ENCODE data around the gene SUPT3H.

DNA sequence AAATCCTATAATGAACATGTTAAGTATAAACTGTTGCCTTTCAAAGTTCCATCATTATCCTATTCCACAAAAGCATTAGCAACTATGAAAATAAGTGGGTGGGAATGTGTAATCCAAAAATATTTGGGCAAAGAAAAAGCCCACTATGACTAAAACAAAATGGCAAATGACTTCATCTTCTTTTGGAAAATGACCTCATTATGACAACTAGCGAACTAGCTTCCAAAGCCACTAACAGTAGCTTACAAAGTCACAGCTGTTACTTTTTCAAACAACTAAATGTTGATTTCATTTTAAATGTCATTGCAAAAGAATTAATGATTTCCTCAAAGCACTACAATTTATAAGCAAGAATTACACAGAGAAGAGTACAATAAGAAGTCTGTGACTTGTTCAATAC, 99.4 kb downstream of the SUPT3H start:
- TF ChIP-seq, protein P1, sequence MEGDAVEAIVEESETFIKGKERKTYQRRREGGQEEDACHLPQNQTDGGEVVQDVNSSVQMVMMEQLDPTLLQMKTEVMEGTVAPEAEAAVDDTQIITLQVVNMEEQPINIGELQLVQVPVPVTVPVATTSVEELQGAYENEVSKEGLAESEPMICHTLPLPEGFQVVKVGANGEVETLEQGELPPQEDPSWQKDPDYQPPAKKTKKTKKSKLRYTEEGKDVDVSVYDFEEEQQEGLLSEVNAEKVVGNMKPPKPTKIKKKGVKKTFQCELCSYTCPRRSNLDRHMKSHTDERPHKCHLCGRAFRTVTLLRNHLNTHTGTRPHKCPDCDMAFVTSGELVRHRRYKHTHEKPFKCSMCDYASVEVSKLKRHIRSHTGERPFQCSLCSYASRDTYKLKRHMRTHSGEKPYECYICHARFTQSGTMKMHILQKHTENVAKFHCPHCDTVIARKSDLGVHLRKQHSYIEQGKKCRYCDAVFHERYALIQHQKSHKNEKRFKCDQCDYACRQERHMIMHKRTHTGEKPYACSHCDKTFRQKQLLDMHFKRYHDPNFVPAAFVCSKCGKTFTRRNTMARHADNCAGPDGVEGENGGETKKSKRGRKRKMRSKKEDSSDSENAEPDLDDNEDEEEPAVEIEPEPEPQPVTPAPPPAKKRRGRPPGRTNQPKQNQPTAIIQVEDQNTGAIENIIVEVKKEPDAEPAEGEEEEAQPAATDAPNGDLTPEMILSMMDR (IDR thresholded peaks at IDR 0.05) = no peak
- TF ChIP-seq POLR2A (IDR thresholded peaks at IDR 0.05) = no peak

All from ovary (tissue), 3 donors.